Measurements from ENCODE around the gene RASGRF2. TPM values are rescaled to one million over a fixed set of nuclear protein-coding genes. Genes with fewer than 3 reads are reported as not detected.
"Not testable (repeated sequence)": the region's sequence is repeated elsewhere in the genome, so short reads cannot be mapped to it uniquely, and the experiment has no call there.

RASGRF2 gene
- total RNA-seq, 1 experiment from 2014 or later = 0.18 TPM

DNA sequence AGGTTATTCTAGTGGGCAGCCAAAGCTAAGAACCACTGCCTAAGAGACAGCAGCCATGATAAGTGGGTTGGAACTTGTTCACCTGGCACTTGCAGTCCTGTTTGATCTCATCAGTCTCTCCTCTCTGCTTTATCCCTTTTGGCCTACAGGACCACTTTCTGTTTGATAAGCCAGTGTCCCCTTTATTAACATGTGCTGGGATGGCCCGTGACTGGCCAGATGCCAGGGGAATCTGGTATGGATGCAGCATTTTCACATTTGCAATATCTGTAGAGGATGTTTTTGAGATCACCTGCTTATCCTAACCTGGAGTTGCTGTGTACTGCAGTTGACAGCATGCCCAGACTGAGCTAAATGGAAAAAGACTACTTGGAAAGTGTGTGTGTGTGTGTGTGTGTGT lies 296.6 kb downstream of the RASGRF2 start:
- no peak for TF ChIP-seq EZH2phosphoT487 (IDR thresholded peaks at IDR 0.05; ENCODE audit: borderline replicate concordance, low read length)
- TF ChIP-seq, protein P1, sequence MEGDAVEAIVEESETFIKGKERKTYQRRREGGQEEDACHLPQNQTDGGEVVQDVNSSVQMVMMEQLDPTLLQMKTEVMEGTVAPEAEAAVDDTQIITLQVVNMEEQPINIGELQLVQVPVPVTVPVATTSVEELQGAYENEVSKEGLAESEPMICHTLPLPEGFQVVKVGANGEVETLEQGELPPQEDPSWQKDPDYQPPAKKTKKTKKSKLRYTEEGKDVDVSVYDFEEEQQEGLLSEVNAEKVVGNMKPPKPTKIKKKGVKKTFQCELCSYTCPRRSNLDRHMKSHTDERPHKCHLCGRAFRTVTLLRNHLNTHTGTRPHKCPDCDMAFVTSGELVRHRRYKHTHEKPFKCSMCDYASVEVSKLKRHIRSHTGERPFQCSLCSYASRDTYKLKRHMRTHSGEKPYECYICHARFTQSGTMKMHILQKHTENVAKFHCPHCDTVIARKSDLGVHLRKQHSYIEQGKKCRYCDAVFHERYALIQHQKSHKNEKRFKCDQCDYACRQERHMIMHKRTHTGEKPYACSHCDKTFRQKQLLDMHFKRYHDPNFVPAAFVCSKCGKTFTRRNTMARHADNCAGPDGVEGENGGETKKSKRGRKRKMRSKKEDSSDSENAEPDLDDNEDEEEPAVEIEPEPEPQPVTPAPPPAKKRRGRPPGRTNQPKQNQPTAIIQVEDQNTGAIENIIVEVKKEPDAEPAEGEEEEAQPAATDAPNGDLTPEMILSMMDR (conservative IDR thresholded peaks at IDR 0.05; ENCODE audit: low read depth, low read length) = no peak
- TF ChIP-seq EZH2 (IDR thresholded peaks at IDR 0.05; ENCODE audit: low read length, unreplicated experiment) = no peak
- ChIA-PET POLR2A (ENCODE audit: unreplicated experiment) (no interaction called here), CTCF (no interaction called here)
- no peak overlapping the region for H2AFZ ChIP-seq (ENCODE audit: low read length)
- no peaks in the 10 kb centered on the region for H3K36me3 ChIP-seq (ENCODE audit: low read depth, low read length)
- no peak overlapping the region for H3K4me2 ChIP-seq (ENCODE audit: low read length)
- BruUV-seq (replicated peaks) = no TSS peak
- H3K9me3 ChIP-seq (ENCODE audit: low read length) = no peaks in the 10 kb centered on the region
- no peak overlapping the region for H3K27ac ChIP-seq (ENCODE audit: low read length)
- H3K9ac ChIP-seq (ENCODE audit: low read length) = no peak overlapping the region
- H4K20me1 ChIP-seq (ENCODE audit: low read length) = no peaks in the 10 kb centered on the region
- H3K4me3 ChIP-seq (ENCODE audit: low read length) = no peak overlapping the region
- H3K27me3 ChIP-seq (ENCODE audit: low read length) = no peaks in the 10 kb centered on the region
- H3K79me2 ChIP-seq (ENCODE audit: low read length) = no peaks in the 10 kb centered on the region
- H3F3A ChIP-seq (ENCODE audit: low read length, unreplicated experiment) = no peaks in the 10 kb centered on the region
- H3K4me1 ChIP-seq (ENCODE audit: insufficient read depth, low read length) = peaks cover 5% of the 10 kb centered on the region; the same call in 1 of the 2 replicates
- intact Hi-C loops (cut with micrococcal nuclease) = no loop called here
- no peaks in the 10 kb centered on the region for H3K9me2 ChIP-seq (replicated peaks; ENCODE audit: low read length)
- DNase-seq = no peak
- no peak for ATAC-seq

GRCh38 chr5:81262796-81263195 lies 302.6 kb downstream of the RASGRF2 start:
- peaks cover 14% of the 10 kb centered on the region for H3K79me2 ChIP-seq (ENCODE audit: low read length)
- H3K4me3 ChIP-seq (ENCODE audit: low read length); H3K4me2 ChIP-seq (ENCODE audit: low read length); H3K9ac ChIP-seq (ENCODE audit: low read length); H2AFZ ChIP-seq (ENCODE audit: low read length); H3K27ac ChIP-seq (ENCODE audit: low read length); H3K9me2 ChIP-seq (replicated peaks; ENCODE audit: low read length); DNase-seq; H3F3A ChIP-seq (ENCODE audit: low read length, unreplicated experiment); H3K9me3 ChIP-seq (ENCODE audit: low read length); BruUV-seq (replicated peaks); intact Hi-C loops (cut with micrococcal nuclease); CTCF ChIA-PET; ATAC-seq; H4K20me1 ChIP-seq (ENCODE audit: low read length); POLR2A ChIA-PET (ENCODE audit: unreplicated experiment); H3K36me3 ChIP-seq (ENCODE audit: low read depth, low read length); H3K27me3 ChIP-seq (ENCODE audit: low read length); H3K4me1 ChIP-seq (ENCODE audit: insufficient read depth, low read length): not testable (repeated sequence)

GRCh38 chr5:81265101-81265500 lies 304.9 kb downstream of the RASGRF2 start:
- CTCF ChIA-PET = no interaction called here
- intact Hi-C loops (cut with micrococcal nuclease) = no loop called here
- peaks cover 20% of the 10 kb centered on the region for H3K4me1 ChIP-seq (ENCODE audit: insufficient read depth, low read length)
- no peaks in the 10 kb centered on the region for H3K36me3 ChIP-seq (ENCODE audit: low read depth, low read length)
- no peak overlapping the region for H3K27ac ChIP-seq (ENCODE audit: low read length)
- no peaks in the 10 kb centered on the region for H3F3A ChIP-seq (ENCODE audit: low read length, unreplicated experiment)
- no peak overlapping the region for H3K4me2 ChIP-seq (ENCODE audit: low read length)
- DNase-seq = no peak
- no peaks in the 10 kb centered on the region for H3K9me2 ChIP-seq (replicated peaks; ENCODE audit: low read length)
- no peak overlapping the region for H3K4me3 ChIP-seq (ENCODE audit: low read length)
- H4K20me1 ChIP-seq (ENCODE audit: low read length) = no peaks in the 10 kb centered on the region
- H3K9me3 ChIP-seq (ENCODE audit: low read length) = no peaks in the 10 kb centered on the region
- no TSS peak for BruUV-seq (replicated peaks)
- H2AFZ ChIP-seq (ENCODE audit: low read length) = no peak overlapping the region
- peaks cover 31% of the 10 kb centered on the region for H3K79me2 ChIP-seq (ENCODE audit: low read length)
- H3K9ac ChIP-seq (ENCODE audit: low read length) = no peak overlapping the region
- H3K27me3 ChIP-seq (ENCODE audit: low read length) = no peaks in the 10 kb centered on the region
- TF ChIP-seq EZH2 (IDR thresholded peaks at IDR 0.05; ENCODE audit: low read length, unreplicated experiment) (no peak), EZH2phosphoT487 (IDR thresholded peaks at IDR 0.05; ENCODE audit: borderline replicate concordance, low read length) (no peak)
- TF ChIP-seq, protein P1 (conservative IDR thresholded peaks at IDR 0.05; ENCODE audit: low read depth, low read length) = no peak
- POLR2A ChIA-PET (ENCODE audit: unreplicated experiment) = no interaction called here
- no peak for ATAC-seq

Measured in PC-3 (cell line).